GM21619 (cell line): ENCODE results near the gene EFNB2.

Experiments used
- ATAC-seq: cut with Tn5 transposase; IDR thresholded peaks from one replicate; pipeline ENCODE4 v1.9.1; 2021; ENCODE audit not compliant: unreplicated experiment

The EFNB2 gene

DNA sequence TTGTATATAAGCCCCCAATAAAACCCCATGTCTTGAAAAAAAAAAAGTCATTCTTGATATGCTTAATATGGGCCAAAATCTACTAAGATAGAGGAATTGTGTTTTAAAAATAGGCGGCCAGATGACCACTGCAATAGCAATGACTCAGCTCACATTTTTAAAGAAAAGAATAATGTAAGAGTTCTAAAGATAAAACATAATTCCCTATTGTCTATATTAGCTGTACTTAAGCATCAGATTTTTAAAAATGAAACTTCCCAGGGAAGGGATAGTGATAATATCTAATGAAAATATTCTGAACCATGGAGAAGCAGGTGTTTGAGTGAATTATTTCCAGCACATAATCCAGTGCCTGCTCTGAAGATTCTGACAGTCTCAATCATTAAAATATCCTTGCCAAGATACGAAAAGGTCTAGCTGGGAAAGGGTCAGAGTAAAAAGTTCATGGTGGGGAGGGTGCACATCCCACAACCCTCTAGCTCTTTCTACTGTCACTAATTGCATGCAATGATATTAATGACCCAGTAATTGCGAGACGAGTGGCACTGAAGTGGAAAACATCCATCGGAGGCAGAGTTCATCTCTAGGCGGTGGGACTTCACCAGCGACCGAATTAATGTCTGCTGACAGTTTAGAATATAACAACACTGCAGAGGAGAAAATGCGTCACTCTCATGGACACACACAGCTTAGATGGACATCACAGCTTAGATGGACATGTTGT lies 31.6 kb downstream of the EFNB2 start:
- ATAC-seq = no peak

GRCh38 chr13:106503272-106503671 lies 32.2 kb downstream of the EFNB2 start:
- no peak for ATAC-seq

DNA sequence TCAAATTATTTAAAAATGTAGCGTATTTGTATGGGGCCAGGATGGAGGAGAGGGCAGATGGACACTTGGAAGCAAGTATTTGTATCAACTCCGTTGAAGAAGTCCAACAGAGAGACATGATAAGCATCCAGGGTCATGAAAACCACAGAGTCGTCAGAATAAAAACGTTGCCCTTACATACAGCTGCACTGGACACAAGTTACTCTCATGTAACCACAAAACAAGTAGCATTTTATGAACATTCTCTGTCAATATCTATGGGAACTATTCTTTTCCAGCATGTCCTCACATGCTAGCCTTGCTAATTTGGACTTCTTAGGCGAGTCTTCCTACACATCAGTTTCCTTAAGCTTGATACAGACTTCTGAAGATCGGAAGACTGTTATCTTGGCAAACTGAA lies 35.0 kb downstream of the EFNB2 start:
- no peak for ATAC-seq

DNA sequence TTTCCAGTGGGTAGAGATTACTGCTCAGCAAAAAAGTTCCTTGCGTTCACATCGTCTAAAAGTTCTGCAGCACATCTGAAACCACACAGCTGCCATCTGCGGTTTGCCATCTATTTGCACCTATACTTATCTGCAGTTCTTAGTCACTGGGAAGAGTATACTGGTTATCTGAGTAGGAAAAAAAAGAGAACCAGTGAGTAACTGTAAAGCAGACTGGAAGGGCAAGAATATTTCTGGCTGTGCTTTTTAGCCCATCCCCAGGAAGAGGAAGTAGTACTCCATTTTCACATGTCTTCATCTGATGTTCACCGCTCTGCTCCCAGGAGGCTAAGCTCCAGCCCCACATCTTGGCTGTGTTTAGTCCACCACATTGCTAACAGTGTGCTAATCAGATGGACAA lies 35.6 kb downstream of the EFNB2 start:
- ATAC-seq = peak; percentile 61

- no peak for ATAC-seq
These were observed 36.3 kb downstream of the EFNB2 start for GRCh38 chr13:106499113-106499512.

- no peak for ATAC-seq
These were observed 36.9 kb downstream of the EFNB2 start for GRCh38 chr13:106498571-106498970.

- ATAC-seq = no peak
These were observed 37.3 kb downstream of the EFNB2 start for GRCh38 chr13:106498158-106498557.

GRCh38 chr13:106497079-106497478 lies 38.4 kb downstream of the EFNB2 start:
- ATAC-seq = no peak

GRCh38 chr13:106496072-106496997 lies 39.1 kb downstream of the EFNB2 start:
- no peak for ATAC-seq

- no peak for ATAC-seq
These were observed 40.5 kb downstream of the EFNB2 start for GRCh38 chr13:106494936-106495335.

DNA sequence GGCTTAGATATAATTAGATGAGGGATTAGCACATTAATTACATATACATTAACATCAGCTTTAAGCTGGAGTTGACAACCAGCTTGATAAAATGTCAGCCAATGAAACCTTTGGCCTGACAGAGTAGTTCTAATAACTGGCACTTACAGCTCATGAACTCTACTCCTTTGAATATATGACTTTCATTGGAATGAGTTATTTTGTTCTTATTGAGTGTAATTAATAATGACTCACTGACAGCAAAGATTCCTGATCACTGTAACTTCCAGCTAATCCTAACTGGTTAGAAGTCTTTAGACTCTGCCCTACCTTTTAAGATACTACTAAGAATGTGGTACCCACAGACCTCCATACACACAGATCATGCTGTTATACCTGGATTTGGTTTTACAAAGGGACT lies 41.0 kb downstream of the EFNB2 start:
- no peak for ATAC-seq

- peak; percentile 81 for ATAC-seq
These were observed 41.8 kb downstream of the EFNB2 start for GRCh38 chr13:106493533-106494220.

DNA sequence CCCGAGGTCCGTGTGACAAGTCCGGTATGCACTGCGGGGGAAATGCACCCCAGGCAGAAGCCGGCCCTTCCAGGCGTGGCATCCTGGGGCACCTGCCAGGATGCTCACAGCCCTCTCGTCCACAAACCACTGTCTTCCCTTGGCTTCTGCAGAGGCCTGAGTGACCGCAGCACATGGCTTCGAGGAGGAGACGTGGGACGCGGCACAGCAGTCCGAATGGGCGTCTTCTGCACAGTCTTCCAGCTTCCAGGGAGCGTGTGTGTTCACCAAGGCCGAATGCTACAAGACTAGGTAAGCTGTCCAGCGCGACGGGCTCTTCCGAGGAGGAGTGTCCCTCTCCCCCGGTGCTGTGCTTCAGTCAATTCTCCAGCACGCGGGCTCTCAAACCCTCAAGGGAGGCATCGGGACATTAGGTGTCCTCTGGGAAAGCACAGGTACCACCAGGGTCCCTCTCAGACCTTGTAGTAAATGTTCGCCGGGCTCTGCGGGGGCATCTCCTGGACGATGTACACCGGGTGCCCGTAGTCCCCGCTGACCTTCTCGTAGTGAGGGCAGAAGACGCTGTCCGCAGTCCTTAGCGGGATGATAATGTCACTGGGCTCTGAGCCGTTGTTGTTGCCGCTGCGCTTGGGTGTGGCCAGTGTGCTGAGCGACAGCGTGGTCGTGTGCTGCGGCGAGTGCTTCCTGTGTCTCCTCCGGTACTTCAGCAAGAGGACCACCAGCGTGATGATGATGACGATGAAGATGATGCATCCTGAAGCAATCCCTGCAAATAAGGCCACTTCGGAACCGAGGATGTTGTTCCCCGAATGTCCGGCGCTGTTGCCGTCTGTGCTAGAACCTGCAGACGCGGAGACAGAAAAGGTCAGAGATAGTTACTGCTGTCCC lies 42.6 kb downstream of the EFNB2 start:
- ATAC-seq = no peak

DNA sequence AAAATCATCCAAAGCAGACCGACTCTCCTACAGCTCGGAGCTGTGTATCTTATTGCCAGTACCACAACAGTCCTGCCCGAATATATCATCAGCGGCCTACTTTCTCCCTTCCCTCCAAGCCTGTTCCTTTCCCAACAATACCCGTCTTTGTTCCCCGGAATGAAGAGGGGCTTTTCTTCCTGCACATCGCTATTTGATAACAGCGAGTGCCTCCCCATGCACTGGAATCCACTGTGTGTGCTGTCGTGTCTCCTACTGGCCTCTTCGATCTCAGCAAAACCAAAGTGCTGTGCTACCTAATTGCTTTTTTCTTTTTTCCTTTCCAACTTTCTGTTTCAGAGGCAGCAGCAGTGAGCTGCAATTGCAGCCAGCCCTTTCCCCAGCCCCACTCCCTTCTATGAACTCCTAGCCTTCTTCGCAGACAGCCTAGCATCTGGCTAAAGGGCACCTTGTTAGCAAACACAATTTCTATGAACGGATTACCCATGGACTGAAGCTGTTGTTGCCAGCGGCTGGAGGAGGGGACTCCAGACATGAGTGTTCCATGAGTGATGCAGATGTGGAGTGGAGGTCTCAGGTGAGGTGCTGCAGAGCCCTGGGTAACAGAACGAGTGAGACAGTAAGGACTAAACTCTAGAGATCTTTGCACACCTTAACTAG lies 43.4 kb downstream of the EFNB2 start:
- no peak for ATAC-seq

- no peak for ATAC-seq
These were observed 44.0 kb downstream of the EFNB2 start for GRCh38 chr13:106491463-106491862.

DNA sequence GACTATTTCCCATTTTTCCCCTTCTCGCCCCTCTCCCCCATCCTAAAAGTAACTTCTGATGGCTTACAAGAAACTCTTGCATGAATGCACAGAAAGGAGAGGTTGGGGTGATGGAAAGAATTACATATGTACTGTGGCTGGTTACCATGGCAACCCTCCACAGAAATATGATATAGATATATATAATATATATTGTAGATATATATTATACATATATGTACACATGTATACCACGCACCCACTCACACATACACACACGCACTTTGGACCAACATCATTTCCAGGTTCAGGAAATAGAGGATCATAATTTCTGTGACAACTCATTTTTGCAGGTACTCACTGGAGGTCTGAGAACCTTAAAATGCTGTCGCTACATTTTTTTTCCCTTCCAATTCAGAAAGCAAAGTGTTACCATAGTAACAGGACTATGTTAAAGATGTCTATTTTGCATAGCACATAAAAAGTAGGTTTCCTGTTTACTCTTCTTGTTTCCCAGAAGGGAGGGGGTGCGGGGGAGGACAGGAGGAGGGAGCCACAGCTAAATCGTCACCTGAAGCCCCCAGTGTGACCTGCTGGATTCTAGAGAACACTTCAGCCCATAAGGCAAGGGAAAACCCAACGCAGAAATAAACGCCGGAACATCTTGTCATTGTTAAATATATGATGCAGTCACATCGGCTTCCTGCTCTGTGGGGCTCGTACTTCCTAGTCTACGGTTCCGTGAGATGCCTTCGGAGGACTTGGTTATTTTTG lies 44.7 kb downstream of the EFNB2 start:
- ATAC-seq = peak; percentile 30

DNA sequence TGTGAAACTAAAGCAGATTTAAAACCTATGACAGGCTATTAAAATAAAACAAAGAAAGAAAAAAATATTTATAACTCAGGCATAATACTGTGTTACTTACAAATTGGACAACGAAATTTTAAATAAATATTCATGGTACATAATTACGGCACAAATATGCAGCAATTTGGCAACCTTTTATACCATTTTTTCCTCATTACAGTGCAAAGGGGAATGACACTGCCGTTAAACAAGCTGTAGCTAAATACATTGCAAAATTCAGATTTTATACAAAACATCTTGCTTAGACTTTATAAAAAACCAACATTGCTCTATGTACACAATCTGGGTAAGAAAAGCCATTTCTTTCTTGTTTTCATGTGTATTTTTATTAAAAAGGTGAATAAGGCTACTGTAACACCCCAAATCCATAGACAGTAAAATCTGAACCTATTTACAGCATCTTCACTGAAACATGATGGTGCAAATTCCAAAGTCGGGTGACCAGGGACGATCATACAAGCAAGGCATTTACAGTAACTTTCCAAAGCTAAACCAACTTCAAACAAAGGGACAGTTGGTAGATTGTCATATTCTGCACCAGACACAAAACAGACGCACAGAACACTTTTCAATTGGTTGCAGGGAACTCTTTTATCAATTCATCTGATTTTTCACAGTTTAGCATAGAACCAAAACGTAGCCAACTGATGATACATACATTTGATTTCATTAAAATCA lies 45.5 kb downstream of the EFNB2 start:
- no peak for ATAC-seq

DNA sequence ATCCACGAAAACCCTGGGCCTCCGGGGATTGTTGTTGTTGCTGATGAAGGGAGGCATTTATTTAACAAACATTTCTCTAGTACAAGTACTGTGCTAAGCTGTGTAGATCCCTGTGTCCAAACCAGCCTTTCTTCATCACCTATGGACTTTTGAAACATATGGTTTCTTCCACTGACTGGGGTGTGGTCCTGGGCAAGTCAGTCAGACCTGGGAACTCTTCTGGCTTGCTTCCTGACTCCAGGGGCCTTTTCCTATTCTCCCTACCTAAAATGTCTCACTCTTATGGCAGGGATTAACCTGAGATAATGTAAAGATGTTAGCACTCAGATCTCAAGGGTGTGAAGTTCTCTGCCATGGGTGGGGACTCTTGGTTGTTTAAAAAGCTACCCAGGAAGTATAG lies 46.8 kb downstream of the EFNB2 start:
- ATAC-seq = no peak

GRCh38 chr13:106488076-106488475 lies 47.4 kb downstream of the EFNB2 start:
- ATAC-seq = no peak
